ENCODE measurements around the gene ZP2.
A peak's percentile ranks its signal among the peaks of the same experiment; 100 is the strongest.
"Not testable (repeated sequence)": the region's sequence is repeated elsewhere in the genome, so short reads cannot be mapped to it uniquely, and the experiment has no call there.

ZP2 gene

GRCh38 chr16:21169249-21169981, 42.0 kb downstream of the ZP2 start:
- DNase-seq, result no peak

DNA sequence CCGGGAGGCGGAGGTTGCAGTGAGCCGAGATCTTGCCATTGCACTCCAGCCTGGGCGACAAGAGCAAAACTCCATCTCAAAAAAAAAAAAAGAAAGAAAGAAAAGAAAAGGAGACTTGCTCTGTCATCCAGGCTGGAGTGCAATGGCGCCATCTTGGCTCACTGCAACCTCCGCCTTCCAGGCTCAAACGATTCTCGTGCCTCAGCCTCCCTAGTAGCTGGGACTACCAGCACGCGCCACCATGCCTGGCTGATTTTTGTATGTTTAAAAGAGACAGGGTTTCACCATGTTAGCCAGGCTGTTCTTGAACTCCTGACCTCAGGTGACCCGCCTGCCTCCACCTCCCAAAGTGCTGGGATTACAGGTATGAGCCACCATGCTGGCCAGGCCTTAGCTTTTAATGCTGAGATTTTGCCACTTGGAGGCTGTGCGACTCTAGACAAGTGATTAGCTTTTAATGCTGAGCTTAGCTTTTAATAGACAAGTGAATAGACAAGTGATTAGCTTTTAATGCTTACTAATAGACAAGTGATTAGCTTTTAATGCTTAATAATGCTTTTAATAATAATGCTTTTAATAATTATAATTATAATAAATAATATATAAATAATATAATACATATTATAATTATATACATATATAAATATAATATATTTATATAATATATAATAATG, 43.3 kb downstream of the ZP2 start:
- DNase-seq, result no peak

GRCh38 chr16:21167360-21167759, 44.0 kb downstream of the ZP2 start:
- no peak for DNase-seq

GRCh38 chr16:21166561-21166961, 44.8 kb downstream of the ZP2 start:
- DNase-seq, result no peak

DNA sequence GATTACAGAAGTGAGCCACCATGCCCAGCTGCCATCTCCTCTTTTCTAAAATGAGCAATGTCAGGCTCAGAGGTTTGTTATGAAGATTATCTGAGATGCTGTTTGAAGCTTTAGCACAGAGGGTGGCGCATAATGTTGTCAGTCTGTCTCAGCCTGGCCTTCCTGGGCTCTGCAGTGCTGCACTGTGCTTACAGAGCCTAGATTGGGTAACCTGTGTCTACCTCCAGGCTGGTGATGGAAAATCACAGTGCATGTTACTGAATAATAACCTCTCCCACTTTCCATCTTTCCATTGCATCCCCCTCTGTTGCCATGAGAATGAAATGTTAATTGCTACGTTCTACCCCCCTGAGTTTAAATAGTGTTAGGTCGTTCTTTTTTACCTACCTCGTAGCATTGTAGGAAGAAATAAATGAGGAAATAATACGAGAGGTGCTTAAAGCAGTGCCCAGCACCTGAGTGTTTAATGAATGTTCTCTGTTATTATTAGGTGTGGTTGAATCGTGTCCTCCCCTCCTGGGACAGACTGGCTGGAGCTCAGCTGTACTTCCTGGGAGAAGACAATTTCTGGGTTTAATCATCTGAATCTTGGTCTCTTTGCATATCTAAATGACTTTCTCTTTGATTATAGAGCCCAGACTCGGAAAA, 46.7 kb downstream of the ZP2 start:
- DNase-seq, result no peak

DNA sequence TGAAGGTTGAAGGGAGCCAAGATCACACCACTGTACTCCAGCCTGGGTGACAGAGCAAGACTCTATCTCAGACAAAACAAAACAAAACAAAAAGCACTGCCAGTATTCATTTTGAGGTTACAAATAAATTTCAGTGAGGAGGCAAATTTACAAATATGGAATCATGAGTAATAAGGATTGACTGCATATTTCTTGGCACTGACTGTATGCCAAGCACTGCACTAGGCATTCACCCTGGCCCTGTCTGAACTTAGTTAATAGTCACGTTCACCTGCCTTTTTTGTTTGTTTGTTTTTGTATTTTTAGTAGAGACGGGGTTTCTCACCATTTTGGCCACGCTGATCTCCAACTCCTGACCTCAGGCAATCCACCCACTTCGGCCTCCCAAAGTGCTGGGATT, 47.8 kb downstream of the ZP2 start:
- no peak for DNase-seq

- DNase-seq, result no peak
Measured at GRCh38 chr16:21162661-21163151, 48.7 kb downstream of the ZP2 start.

- DNase-seq, result no peak
Measured at GRCh38 chr16:21161211-21161610, 50.2 kb downstream of the ZP2 start.

- DNase-seq, result no peak
Measured at GRCh38 chr16:21160276-21160675, 51.1 kb downstream of the ZP2 start.

DNA sequence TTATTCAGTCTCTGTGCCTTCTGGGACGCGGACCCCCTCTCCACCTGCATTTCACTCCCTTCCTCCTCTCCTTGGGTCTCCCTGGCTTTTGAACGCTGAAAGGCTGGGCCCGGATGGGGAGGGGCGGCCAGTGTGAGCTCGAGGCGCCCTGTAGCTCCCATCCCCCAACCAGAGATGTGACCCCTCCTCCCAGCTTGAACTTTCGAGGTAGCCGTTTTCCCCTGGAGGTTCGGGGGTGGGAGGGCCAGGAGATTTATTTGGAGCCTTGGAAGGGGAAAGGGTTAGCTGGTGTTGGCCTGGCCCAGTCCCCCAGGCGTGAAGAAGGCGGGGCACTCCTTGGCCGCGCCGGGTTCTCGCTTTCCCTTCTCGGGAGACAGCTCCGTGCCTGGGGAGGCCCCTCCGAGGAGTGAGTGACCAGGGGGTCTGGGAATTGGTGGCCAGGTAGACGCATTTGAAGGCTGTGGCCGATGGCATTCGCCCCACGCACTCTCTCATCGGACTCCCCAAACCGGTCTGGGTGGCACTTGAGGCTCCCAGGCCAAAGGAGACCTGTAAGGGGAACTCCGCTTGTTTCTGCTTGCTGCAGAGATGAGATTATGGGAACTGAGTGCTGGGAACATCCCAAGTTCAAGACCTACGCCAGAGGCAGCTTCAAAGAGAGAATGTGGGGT, 52.0 kb downstream of the ZP2 start:
- DNase-seq, result peak in 1 of 2 donors; percentile 19

- DNase-seq, result peak; percentile 29 to 59
Measured at GRCh38 chr16:21158208-21159110, 52.9 kb downstream of the ZP2 start, which contains the start of gene LDAF1. Gene LDAF1, plus strand, starts transcription at chr16:21158674. Its CDS starts 2,509 bp downstream, at chr16:21161183.

GRCh38 chr16:21157632-21158031, 53.7 kb downstream of the ZP2 start:
- DNase-seq, result no peak

- peak in 1 of 2 donors; percentile 16 for DNase-seq
Measured at GRCh38 chr16:21156767-21157467, 54.5 kb downstream of the ZP2 start.

GRCh38 chr16:21156011-21156410, 55.4 kb downstream of the ZP2 start:
- DNase-seq, result not testable (repeated sequence)

DNA sequence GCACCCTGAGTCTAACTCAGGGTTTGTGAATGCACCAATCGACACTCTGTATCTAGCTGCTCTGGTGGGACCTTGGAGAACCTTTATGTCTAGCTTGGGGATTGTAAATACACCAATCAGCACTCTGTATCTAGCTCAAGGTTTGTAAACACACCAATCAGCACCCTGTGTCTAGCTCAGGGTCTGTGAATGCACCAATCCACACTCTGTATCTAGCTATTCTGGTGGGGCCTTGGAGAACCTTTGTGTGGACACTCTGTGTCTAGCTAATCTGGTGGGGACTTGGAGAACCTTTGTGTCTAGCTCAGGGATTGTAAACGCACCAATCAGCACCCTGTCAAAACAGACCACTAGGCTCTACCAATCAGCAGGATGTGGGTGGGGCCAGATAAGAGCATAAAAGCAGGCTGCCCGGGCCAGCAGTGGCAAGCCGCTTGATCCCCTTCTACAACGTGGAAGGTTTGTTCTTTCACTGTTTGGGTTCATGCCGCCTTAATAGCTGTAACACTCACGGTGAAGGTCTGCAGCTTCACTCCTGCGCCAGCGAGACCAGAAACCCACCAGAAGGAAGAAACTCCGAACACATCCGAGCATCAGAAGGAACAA, 58.1 kb downstream of the ZP2 start:
- DNase-seq, result not testable (repeated sequence)

DNA sequence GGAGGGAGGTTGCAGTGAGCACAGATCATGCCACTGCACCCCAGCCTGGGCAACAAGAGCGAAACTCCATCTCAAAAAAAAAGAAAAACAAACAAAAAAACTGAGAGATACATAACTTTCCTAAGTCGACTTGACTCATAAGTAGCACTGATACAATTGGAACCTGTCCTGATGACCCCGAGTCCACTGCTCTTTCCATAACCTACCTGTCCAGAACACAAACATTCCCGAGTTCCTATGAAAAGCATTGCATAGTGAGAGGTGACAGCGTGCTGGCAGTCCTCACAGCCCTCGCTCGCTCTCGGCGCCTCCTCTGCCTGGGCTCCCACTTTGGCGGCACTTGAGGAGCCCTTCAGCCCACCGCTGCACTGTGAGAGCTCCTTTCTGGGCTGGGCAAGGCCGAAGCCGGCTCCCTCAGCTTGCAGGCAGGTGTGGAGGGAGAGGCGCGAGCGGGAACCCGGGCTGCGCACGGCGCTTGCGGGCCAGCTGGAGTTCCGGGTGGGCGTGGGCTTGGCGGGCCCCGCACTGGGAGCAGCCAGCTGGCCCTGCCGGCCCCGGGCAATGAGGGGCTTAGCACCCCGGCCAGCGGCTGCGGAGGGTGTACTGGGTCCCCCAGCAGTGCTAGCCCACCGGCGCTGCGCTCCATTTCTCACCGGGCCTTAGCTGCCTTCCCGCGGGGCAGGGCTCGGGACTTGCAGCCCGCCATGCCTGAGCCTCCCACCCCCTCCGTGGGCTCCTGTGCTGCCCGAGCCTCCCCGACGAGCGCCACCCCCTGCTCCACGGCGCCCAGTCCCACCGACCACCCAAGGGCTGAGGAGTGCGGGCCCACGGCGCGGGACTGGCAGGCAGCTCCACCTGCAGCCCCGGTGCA, 59.0 kb downstream of the ZP2 start:
- DNase-seq, result not testable (repeated sequence)

DNA sequence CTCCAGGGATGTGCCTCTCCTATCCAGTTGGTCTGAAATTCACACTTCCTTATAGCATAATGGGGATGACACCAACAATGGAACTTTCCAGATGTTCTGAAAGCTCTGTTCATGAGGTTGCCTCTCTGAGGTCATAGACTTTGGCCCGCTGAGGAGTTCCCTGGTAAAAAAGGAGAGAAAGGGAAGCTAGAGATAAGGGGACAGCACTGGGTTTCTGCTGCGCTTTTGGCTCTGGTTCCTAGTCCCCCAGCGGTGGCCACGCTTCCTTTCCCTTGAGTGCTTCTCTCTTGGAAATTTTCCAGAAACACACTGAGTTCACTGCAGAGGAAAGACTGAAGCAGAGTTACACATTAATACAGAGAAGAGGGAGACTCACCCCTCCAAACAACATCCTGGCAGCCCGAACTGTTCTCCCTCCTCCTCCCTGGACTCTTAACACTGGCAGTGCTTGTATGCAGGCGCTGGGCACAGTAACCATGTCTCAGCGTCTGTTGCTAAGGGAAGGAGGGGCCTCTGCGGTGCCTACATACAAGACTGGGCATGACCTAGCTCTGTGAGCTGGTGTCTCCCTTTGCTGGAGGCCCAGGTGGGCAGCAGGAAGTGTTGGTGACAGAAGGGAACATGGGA, 60.9 kb downstream of the ZP2 start, which contains the start of gene DNAH3:
Gene DNAH3, minus strand, starts transcription at position 472 of the 627 bp plus-strand sequence. CDS start 527 bp downstream, outside the sequence.
- no peak for DNase-seq
